Ishikawa (cell line): ENCODE data around the gene SHMT2.

Experiments
- CREB1 ChIP-seq: IDR thresholded peaks from 2 replicates; pipeline ENCODE4 v1.6.1; 2012; ENCODE audit warnings: low read depth
- EGR1 ChIP-seq: IDR thresholded peaks from 2 replicates; pipeline ENCODE4 v1.6.1; 2012
- FOXM1 ChIP-seq: IDR thresholded peaks from 2 replicates; pipeline ENCODE4 v1.6.1; 2012; ENCODE audit warnings: low read depth, borderline replicate concordance
- MAX ChIP-seq: IDR thresholded peaks from 2 replicates; pipeline ENCODE4 v1.6.1; 2012
- NFIC ChIP-seq: IDR thresholded peaks from 2 replicates; pipeline ENCODE4 v1.6.1; 2012
- RAD21 ChIP-seq: IDR thresholded peaks from 2 replicates; pipeline ENCODE4 v1.6.1; 2012; ENCODE audit warnings: low read depth
- REST ChIP-seq: IDR thresholded peaks from 2 replicates; pipeline ENCODE4 v1.6.1; 2012; ENCODE audit warnings: low read depth, mild to moderate bottlenecking
- TCF12 ChIP-seq: IDR thresholded peaks from 2 replicates; pipeline ENCODE4 v1.6.1; 2012; ENCODE audit warnings: low read depth
- TEAD4 ChIP-seq: IDR thresholded peaks from 2 replicates; pipeline ENCODE4 v1.6.1; 2012
- YY1 ChIP-seq: IDR thresholded peaks from 2 replicates; pipeline ENCODE4 v1.6.1; 2012; ENCODE audit warnings: low read depth

GRCh38 chr12:57262126-57262822 lies 32.8 kb downstream of the SHMT2 start:
- TF ChIP-seq TCF12 (no peak), RAD21 (no peak), TEAD4 (no peak), FOXM1 (no peak), CREB1 (no peak), MAX (no peak), REST (no peak), NFIC (no peak), EGR1 (no peak), YY1 (no peak)
